DOHH2 (cell line): Measurements from ENCODE around the gene LPCAT2.

Experiments
- H3F3A ChIP-seq: fragments of 200-600 bp; sonication (generic), shearing (Covaris generic); 2 replicates; pipeline ENCODE4 v1.6.0; 2016; ENCODE audit warnings: antibody characterized with exemption, mild to moderate bottlenecking; ENCODE audit not compliant: control insufficient read depth, insufficient read depth
- H3K27ac ChIP-seq: fragments of 200-600 bp; sonication (generic); 2 replicates; pipeline ENCODE4 v1.5.1; 2014; ENCODE audit warnings: low read depth, mild to moderate bottlenecking, low read length, moderate library complexity
- H3K27me3 ChIP-seq: fragments of 200-600 bp; sonication (generic); 2 replicates; pipeline ENCODE4 v1.6.1; 2014; ENCODE audit warnings: mild to moderate bottlenecking, low read length, mixed read lengths; ENCODE audit not compliant: control insufficient read depth
- H3K36me3 ChIP-seq: fragments of 200-600 bp; sonication (generic); 2 replicates; pipeline ENCODE4 v1.6.1; 2014; ENCODE audit warnings: mild to moderate bottlenecking, low read length, moderate library complexity, mixed read lengths; ENCODE audit not compliant: control insufficient read depth
- H3K4me1 ChIP-seq: fragments of 200-600 bp; sonication (generic); 2 replicates; pipeline ENCODE4 v1.6.1; 2014; ENCODE audit warnings: mild to moderate bottlenecking, low read length, mixed read lengths; ENCODE audit not compliant: control insufficient read depth
- H3K4me2 ChIP-seq: fragments of 200-600 bp; sonication (generic); 2 replicates; pipeline ENCODE4 v1.6.0; 2014; ENCODE audit warnings: mild to moderate bottlenecking, low read length, moderate library complexity
- H3K4me3 ChIP-seq: fragments of 200-600 bp; sonication (generic); 2 replicates; pipeline ENCODE4 v1.5.1; 2014; ENCODE audit warnings: mild to moderate bottlenecking, low read length, mixed read lengths
- H3K79me2 ChIP-seq: fragments of 200-600 bp; sonication (generic); 2 replicates; pipeline ENCODE4 v1.6.1; 2014; ENCODE audit warnings: mild to moderate bottlenecking, low read length, mixed read lengths; ENCODE audit not compliant: control insufficient read depth
- H3K9me2 ChIP-seq: fragments of 200-600 bp; sonication (generic); replicated peaks from 2 replicates; pipeline ENCODE4 v1.6.1; 2014; ENCODE audit warnings: mild to moderate bottlenecking, low read length, mixed read lengths; ENCODE audit not compliant: control insufficient read depth
- H3K9me3 ChIP-seq: fragments of 200-600 bp; sonication (generic); 2 replicates; pipeline ENCODE4 v1.6.1; 2014; ENCODE audit warnings: antibody characterized with exemption, low read length, mixed read lengths; ENCODE audit not compliant: control insufficient read depth, insufficient read depth
- H4K20me1 ChIP-seq: fragments of 200-600 bp; sonication (generic); 2 replicates; pipeline ENCODE4 v1.6.0; 2014; ENCODE audit warnings: low read depth, mild to moderate bottlenecking, antibody characterized with exemption, low read length, moderate library complexity; ENCODE audit not compliant: control insufficient read depth, insufficient read depth
- EZH2phosphoT487 ChIP-seq: fragments of 200-600 bp; sonication (generic); IDR thresholded peaks from 2 replicates; pipeline ENCODE4 v1.6.1; 2017; ENCODE audit warnings: borderline replicate concordance, mild to moderate bottlenecking, antibody characterized with exemption, low read length, moderate library complexity, mixed read lengths
- TF ChIP-seq, protein P1 (sequence below): fragments of 200-600 bp; sonication (generic); IDR thresholded peaks from one replicate; pipeline ENCODE4 v1.5.1; 2014; ENCODE audit warnings: antibody characterized with exemption, mild to moderate bottlenecking, low read depth, low read length; ENCODE audit not compliant: poor library complexity, severe bottlenecking

The LPCAT2 gene

DNA sequence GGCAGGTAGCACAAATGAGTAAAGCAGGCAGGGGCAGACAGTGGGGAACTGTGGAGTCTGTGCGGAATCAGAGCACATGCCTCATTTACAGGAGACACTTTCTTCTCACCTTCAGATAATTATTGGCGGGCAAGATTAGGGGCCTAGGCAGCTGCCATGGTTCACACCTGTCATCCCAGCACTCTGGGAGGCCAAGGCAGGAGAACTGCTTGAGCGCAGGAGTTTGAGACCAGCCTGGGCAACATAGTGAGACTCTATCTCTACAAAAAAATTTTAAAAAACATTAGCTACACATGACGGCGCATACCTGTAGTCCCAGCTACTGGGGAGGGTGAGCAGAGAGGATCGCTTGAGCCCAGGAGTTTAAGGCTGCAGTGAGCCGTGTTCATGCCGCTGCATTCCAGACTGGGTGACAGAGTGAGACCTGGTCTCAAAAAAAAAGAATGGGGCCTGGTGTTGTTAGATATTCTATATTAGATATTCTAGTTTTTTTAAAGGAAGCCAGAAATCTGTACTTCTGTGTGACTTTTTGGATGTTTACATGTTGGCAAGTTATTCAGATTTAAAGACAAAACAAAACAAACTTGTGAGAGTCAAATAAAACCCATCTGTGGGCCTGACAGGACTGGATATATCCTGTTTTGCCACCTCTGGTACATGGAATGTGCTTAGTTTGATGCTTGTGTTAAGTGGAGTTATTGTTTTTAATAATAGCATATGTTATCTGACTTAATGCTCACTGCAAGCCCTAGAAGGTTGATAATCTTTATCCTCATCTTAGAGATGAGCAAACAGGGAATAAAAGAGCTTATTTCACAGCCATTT is 4.9 kb upstream of the LPCAT2 start:
- Histone ChIP-seq H3K79me2 (no peaks in the 10 kb centered on the region), H3K36me3 (no peaks in the 10 kb centered on the region), H4K20me1 (no peaks in the 10 kb centered on the region), H3K27ac (no peak overlapping the region), H3F3A (no peaks in the 10 kb centered on the region), H3K4me3 (no peak overlapping the region), H3K9me2 (no peaks in the 10 kb centered on the region), H3K4me1 (no peaks in the 10 kb centered on the region), H3K27me3 (no peaks in the 10 kb centered on the region), H3K4me2 (no peak overlapping the region), H3K9me3 (no peaks in the 10 kb centered on the region)
- TF ChIP-seq EZH2phosphoT487 = no peak
- TF ChIP-seq, protein P1, sequence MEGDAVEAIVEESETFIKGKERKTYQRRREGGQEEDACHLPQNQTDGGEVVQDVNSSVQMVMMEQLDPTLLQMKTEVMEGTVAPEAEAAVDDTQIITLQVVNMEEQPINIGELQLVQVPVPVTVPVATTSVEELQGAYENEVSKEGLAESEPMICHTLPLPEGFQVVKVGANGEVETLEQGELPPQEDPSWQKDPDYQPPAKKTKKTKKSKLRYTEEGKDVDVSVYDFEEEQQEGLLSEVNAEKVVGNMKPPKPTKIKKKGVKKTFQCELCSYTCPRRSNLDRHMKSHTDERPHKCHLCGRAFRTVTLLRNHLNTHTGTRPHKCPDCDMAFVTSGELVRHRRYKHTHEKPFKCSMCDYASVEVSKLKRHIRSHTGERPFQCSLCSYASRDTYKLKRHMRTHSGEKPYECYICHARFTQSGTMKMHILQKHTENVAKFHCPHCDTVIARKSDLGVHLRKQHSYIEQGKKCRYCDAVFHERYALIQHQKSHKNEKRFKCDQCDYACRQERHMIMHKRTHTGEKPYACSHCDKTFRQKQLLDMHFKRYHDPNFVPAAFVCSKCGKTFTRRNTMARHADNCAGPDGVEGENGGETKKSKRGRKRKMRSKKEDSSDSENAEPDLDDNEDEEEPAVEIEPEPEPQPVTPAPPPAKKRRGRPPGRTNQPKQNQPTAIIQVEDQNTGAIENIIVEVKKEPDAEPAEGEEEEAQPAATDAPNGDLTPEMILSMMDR = no peak

- H3F3A ChIP-seq = no peaks in the 10 kb centered on the region
- H3K36me3 ChIP-seq = no peaks in the 10 kb centered on the region
- no peak overlapping the region for H3K4me3 ChIP-seq
- H3K9me2 ChIP-seq = no peaks in the 10 kb centered on the region
- no peak overlapping the region for H3K27ac ChIP-seq
- H3K4me2 ChIP-seq = no peak overlapping the region
- H4K20me1 ChIP-seq = no peaks in the 10 kb centered on the region
- no peaks in the 10 kb centered on the region for H3K27me3 ChIP-seq
- TF ChIP-seq, protein P1 = no peak
- no peak for TF ChIP-seq EZH2phosphoT487
- no peaks in the 10 kb centered on the region for H3K79me2 ChIP-seq
- no peaks in the 10 kb centered on the region for H3K9me3 ChIP-seq
- H3K4me1 ChIP-seq = no peaks in the 10 kb centered on the region
Measured at GRCh38 chr16:55505333-55506015, 3.4 kb upstream of the LPCAT2 start.

GRCh38 chr16:55506083-55506482 is 2.8 kb upstream of the LPCAT2 start:
- TF ChIP-seq, protein P1 = no peak
- Histone ChIP-seq H3K4me1 (no peaks in the 10 kb centered on the region), H3K9me3 (no peaks in the 10 kb centered on the region), H3K36me3 (no peaks in the 10 kb centered on the region), H3K4me3 (no peak overlapping the region), H3K27me3 (no peaks in the 10 kb centered on the region), H3K9me2 (no peaks in the 10 kb centered on the region), H3K27ac (no peak overlapping the region), H4K20me1 (no peaks in the 10 kb centered on the region), H3F3A (no peaks in the 10 kb centered on the region), H3K79me2 (no peaks in the 10 kb centered on the region), H3K4me2 (no peak overlapping the region)
